ENCODE results near the gene ETV3. TPM values are rescaled to one million over a fixed set of nuclear protein-coding genes. Genes with fewer than 3 reads are reported as not detected.
A peak's percentile ranks its signal among the peaks of the same experiment; 100 is the strongest.

The ETV3 gene
- total and polyA plus RNA-seq, 8 donors = 3.8 to 30.8 (median 11.5) TPM

DNA sequence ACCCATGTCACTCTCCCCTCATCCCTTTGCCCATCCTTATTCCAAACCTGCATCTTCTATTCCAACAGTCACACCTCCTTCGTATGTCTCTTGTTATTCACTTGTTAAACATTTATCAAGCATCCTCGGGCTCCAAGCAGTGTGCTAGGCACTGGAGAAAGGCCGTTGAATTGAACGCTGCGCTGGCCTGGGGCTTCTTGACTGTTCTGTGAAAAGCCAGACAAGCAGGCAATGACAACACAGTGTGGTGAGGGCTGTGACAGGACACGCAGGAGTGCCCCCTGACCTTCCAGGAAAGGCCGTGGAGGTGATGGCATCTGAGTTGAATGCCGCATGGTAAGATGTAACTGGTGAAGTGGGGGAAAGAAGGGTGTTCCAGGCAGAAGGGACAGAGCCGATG, 19.2 kb downstream of the ETV3 start:
- Histone ChIP-seq H3K9me3 (no peaks in the 10 kb centered on the region), H3K36me3 (peaks cover 6 to 29% (median 24%) of the 10 kb centered on the region in 4 donors), H3K27ac (no peak overlapping the region), H3K4me3 (no peak overlapping the region), H3K27me3 (peaks cover 0 to 8% (median 0%) of the 10 kb centered on the region in 3 donors), H3K4me1 (no peaks in the 10 kb centered on the region)
- 85 to 89% (median 88%) methylated on average over 9 of the region's 9 CpGs for WGBS, 5 donors
- intact Hi-C loops (cut with DNase I; ENCODE audit: low total_unique reads) = no loop called here
- no peak for DNase-seq
- TF ChIP-seq, protein P1, sequence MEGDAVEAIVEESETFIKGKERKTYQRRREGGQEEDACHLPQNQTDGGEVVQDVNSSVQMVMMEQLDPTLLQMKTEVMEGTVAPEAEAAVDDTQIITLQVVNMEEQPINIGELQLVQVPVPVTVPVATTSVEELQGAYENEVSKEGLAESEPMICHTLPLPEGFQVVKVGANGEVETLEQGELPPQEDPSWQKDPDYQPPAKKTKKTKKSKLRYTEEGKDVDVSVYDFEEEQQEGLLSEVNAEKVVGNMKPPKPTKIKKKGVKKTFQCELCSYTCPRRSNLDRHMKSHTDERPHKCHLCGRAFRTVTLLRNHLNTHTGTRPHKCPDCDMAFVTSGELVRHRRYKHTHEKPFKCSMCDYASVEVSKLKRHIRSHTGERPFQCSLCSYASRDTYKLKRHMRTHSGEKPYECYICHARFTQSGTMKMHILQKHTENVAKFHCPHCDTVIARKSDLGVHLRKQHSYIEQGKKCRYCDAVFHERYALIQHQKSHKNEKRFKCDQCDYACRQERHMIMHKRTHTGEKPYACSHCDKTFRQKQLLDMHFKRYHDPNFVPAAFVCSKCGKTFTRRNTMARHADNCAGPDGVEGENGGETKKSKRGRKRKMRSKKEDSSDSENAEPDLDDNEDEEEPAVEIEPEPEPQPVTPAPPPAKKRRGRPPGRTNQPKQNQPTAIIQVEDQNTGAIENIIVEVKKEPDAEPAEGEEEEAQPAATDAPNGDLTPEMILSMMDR (IDR thresholded peaks at IDR 0.05) = no peak
- TF ChIP-seq EP300 (IDR thresholded peaks at IDR 0.05) (no peak), POLR2AphosphoS5 (IDR thresholded peaks at IDR 0.05) (no peak), POLR2A (IDR thresholded peaks at IDR 0.05) (no peak)

DNA sequence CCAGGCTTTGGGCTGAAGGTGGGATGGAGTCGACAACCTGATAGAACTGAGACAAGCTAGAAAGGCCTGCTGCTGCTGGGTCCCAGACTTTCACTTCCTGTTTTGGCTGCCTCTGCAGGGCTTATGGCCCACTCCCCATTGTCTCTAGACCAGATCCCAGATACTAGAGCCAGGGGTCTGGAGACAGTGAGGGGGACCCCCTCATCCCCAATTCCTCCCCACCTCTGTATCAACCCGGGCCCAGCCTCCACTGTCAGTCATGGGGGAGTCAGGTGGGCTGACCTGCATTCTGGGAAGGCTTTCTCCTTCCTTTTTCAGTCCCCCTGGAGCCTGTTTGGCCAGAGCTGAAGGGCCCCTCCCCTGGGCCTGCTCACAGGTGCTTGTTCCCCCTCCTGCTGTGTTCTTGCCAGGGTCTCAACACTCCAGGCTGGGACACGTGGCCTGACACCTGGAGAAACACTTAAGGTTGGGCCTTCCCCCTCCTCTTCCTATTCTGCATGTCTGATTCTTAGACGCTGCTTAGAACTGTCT, 20.6 kb downstream of the ETV3 start:
- peak in 1 of 2 donors; percentile 15 for DNase-seq
- intact Hi-C loops (cut with DNase I; ENCODE audit: low total_unique reads) = no loop called here
- Histone ChIP-seq H3K4me3 (no peak overlapping the region), H3K36me3 (peaks cover 0 to 15% (median 10%) of the 10 kb centered on the region in 4 donors), H3K27me3 (peaks cover 0 to 22% (median 0%) of the 10 kb centered on the region in 3 donors), H3K27ac (no peak overlapping the region), H3K9me3 (no peaks in the 10 kb centered on the region), H3K4me1 (no peaks in the 10 kb centered on the region)
- WGBS, 5 donors = 49 to 72% (median 67%) methylated on average over 4 of the region's 4 CpGs
- TF ChIP-seq, protein P1 (IDR thresholded peaks at IDR 0.05) = no peak
- no peak for TF ChIP-seq POLR2A (IDR thresholded peaks at IDR 0.05)
- TF ChIP-seq POLR2AphosphoS5 (IDR thresholded peaks at IDR 0.05) = no peak
- no peak for TF ChIP-seq EP300 (IDR thresholded peaks at IDR 0.05)

DNA sequence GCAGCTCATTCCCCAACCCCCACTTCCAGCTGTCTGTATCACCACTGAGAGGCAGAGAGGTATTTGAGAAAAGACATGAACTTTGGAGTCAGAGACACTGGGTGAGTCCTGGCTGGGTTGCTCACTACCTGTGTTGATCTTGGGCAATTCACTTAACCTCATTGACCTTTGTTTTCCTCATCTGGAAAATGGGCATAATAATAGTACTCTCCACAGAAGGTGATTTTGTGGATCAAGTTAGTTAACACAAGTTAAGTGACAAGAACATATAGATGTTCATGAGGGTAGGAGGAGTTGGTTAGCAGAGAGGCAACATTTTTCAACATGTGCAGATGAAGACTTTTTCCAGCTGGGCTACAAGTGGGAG, 21.5 kb downstream of the ETV3 start:
- H3K4me1 ChIP-seq = no peaks in the 10 kb centered on the region
- H3K27ac ChIP-seq = no peak overlapping the region
- H3K27me3 ChIP-seq = peaks cover 0 to 30% (median 0%) of the 10 kb centered on the region in 3 donors
- no peaks in the 10 kb centered on the region for H3K9me3 ChIP-seq
- intact Hi-C loops (cut with DNase I; ENCODE audit: low total_unique reads) = no loop called here
- H3K4me3 ChIP-seq = no peak overlapping the region
- peaks cover 0 to 6% (median 1%) of the 10 kb centered on the region in 4 donors for H3K36me3 ChIP-seq
- DNase-seq = no peak
- TF ChIP-seq POLR2A (IDR thresholded peaks at IDR 0.05) (no peak), EP300 (IDR thresholded peaks at IDR 0.05) (no peak), POLR2AphosphoS5 (IDR thresholded peaks at IDR 0.05) (no peak)
- TF ChIP-seq, protein P1 (IDR thresholded peaks at IDR 0.05) = no peak

DNA sequence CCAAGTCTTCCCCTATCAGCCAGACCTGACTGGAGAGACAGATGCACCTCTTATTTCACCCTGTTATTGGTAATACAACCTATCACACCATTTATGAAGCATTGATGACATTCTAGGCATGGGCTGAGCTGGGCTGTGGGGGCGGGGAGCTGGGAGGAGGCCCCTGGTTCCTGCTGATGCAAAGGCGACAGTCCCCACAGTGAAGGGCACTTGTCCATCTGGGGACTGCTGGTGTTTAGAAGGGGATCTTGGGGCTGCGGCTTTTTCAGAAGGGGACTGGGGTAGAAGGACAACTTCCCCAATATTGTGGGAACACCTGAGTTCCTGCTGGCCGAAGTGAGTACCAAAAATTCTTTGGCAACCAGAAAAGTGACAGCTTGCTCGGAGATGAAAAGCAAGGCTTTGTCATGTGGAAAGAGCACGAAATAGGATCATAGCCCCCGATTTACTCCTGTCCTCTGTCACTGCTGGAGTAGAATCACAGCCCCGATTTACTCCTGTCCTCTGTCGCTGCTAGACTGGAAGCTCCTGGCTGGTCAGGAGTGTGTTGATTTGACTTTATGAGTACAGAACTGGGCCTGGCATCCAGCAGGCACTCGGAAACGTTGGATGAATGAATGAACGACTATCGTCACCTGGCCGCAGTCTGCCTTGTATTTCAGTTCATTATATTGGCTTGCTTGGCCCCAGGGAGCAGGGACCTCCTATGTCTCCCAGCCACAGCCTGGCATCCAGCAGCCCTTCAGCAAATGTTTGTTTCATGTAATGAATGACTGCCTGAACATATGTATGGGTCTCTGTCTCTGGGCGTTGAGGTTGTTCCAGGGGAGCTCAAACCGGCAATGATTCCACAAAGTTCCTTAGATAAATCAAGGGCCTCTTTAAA, 22.1 kb downstream of the ETV3 start:
- 64 to 78% (median 73%) methylated on average over 16 of the region's 16 CpGs for WGBS, 5 donors
- no peak overlapping the region for H3K4me3 ChIP-seq
- no peaks in the 10 kb centered on the region for H3K36me3 ChIP-seq
- no peaks in the 10 kb centered on the region for H3K9me3 ChIP-seq
- intact Hi-C loops (cut with DNase I; ENCODE audit: low total_unique reads) = no loop called here
- H3K27me3 ChIP-seq = peaks cover 0 to 37% (median 0%) of the 10 kb centered on the region in 3 donors
- no peaks in the 10 kb centered on the region for H3K4me1 ChIP-seq
- no peak overlapping the region for H3K27ac ChIP-seq
- TF ChIP-seq, protein P1 (IDR thresholded peaks at IDR 0.05) = no peak
- TF ChIP-seq EP300 (IDR thresholded peaks at IDR 0.05) (no peak), POLR2AphosphoS5 (IDR thresholded peaks at IDR 0.05) (no peak), POLR2A (IDR thresholded peaks at IDR 0.05) (no peak)
- peak in 1 of 2 donors; percentile 19 for DNase-seq

Data from stomach (tissue), 9 donors.